Ectodermal cell (in vitro differentiated cells): Measurements from ENCODE around the gene ERGIC1.

Source experiments
- H3K27ac ChIP-seq: 2 replicates; pipeline ENCODE4 v1.7.0; 2013; ENCODE audit warnings: mild to moderate bottlenecking, low read depth, low read length; ENCODE audit not compliant: insufficient read depth, poor library complexity, severe bottlenecking
- H3K27me3 ChIP-seq: 2 replicates; pipeline ENCODE4 v1.7.0; 2013; ENCODE audit warnings: mild to moderate bottlenecking, low read length; ENCODE audit not compliant: insufficient read depth, control insufficient read depth, poor library complexity, severe bottlenecking
- H3K36me3 ChIP-seq: one replicate; pipeline ENCODE4 v1.7.0; 2013; ENCODE audit warnings: low read length; ENCODE audit not compliant: control insufficient read depth, insufficient read depth
- H3K4me1 ChIP-seq: one replicate; pipeline ENCODE4 v1.7.0; 2013; ENCODE audit warnings: low read length; ENCODE audit not compliant: control insufficient read depth, insufficient read depth
- H3K4me3 ChIP-seq: 2 replicates; pipeline ENCODE4 v1.7.0; 2013; ENCODE audit warnings: low read depth, low read length, control low read depth; ENCODE audit not compliant: insufficient read depth
- H3K9me3 ChIP-seq: 2 replicates; pipeline ENCODE4 v1.7.0; 2013; ENCODE audit warnings: mild to moderate bottlenecking, low read length, moderate library complexity; ENCODE audit not compliant: control insufficient read depth
- WGBS, 2 experiments: methylation state at CpG; one replicate each; pipeline ENCODE4 v1.1.7; 2013; ENCODE audit warnings: missing lambda C conversion rate in 2 of 2; 5-methylcytosine and 5-hydroxymethylcytosine counted together

Gene ERGIC1

GRCh38 chr5:173001229-173001841, 167.3 kb downstream of the ERGIC1 start:
- Histone ChIP-seq H3K27me3 (no peaks in the 10 kb centered on the region), H3K36me3 (no peaks in the 10 kb centered on the region), H3K9me3 (no peaks in the 10 kb centered on the region), H3K4me1 (peaks cover 10% of the 10 kb centered on the region), H3K4me3 (no peak overlapping the region), H3K27ac (no peak overlapping the region)
- WGBS, 2 experiments = 89 to 92% methylated on average over 9 of the region's 9 CpGs
